Measurements from ENCODE around the gene DUOXA2.

DNA sequence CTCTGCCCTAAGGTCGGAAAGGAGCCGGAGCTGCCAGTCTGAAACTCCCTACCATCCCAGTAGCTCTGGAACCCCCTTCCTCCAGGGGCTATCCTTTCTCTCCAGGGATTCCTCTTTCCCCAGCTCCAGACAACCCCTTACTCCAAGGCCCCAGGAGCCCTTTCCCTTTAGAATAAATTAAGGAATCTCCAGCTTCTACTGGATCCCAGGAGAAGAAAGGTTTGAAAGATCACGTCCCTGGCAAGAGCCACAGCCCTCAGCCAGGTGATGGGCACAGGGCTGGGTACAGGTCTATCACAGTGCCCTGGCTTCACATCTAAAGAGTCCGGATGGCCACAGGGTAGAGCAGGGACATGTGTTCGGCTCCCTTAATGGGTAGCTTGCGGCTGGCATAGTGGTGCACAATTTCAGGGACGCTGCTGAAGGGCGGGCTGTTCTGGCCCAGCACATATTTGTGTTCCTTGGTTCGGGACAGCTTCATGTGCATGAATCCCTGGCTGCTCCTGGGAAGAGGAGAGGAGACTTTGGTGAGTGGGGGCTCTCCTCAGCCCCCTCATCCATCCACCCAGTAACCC lies 53.6 kb downstream of the DUOXA2 start:
- TF ChIP-seq, protein P1, sequence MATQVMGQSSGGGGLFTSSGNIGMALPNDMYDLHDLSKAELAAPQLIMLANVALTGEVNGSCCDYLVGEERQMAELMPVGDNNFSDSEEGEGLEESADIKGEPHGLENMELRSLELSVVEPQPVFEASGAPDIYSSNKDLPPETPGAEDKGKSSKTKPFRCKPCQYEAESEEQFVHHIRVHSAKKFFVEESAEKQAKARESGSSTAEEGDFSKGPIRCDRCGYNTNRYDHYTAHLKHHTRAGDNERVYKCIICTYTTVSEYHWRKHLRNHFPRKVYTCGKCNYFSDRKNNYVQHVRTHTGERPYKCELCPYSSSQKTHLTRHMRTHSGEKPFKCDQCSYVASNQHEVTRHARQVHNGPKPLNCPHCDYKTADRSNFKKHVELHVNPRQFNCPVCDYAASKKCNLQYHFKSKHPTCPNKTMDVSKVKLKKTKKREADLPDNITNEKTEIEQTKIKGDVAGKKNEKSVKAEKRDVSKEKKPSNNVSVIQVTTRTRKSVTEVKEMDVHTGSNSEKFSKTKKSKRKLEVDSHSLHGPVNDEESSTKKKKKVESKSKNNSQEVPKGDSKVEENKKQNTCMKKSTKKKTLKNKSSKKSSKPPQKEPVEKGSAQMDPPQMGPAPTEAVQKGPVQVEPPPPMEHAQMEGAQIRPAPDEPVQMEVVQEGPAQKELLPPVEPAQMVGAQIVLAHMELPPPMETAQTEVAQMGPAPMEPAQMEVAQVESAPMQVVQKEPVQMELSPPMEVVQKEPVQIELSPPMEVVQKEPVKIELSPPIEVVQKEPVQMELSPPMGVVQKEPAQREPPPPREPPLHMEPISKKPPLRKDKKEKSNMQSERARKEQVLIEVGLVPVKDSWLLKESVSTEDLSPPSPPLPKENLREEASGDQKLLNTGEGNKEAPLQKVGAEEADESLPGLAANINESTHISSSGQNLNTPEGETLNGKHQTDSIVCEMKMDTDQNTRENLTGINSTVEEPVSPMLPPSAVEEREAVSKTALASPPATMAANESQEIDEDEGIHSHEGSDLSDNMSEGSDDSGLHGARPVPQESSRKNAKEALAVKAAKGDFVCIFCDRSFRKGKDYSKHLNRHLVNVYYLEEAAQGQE (tag by site-specific recombination; IDR thresholded peaks at IDR 0.05): no peak
- TF ChIP-seq, protein P2, sequence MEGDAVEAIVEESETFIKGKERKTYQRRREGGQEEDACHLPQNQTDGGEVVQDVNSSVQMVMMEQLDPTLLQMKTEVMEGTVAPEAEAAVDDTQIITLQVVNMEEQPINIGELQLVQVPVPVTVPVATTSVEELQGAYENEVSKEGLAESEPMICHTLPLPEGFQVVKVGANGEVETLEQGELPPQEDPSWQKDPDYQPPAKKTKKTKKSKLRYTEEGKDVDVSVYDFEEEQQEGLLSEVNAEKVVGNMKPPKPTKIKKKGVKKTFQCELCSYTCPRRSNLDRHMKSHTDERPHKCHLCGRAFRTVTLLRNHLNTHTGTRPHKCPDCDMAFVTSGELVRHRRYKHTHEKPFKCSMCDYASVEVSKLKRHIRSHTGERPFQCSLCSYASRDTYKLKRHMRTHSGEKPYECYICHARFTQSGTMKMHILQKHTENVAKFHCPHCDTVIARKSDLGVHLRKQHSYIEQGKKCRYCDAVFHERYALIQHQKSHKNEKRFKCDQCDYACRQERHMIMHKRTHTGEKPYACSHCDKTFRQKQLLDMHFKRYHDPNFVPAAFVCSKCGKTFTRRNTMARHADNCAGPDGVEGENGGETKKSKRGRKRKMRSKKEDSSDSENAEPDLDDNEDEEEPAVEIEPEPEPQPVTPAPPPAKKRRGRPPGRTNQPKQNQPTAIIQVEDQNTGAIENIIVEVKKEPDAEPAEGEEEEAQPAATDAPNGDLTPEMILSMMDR (tag by site-specific recombination; IDR thresholded peaks at IDR 0.05): no peak
- no peak for TF ChIP-seq TCF7L2 (IDR thresholded peaks at IDR 0.05; ENCODE audit: borderline replicate concordance, low read depth, low read length)
- TF ChIP-seq, protein P3, sequence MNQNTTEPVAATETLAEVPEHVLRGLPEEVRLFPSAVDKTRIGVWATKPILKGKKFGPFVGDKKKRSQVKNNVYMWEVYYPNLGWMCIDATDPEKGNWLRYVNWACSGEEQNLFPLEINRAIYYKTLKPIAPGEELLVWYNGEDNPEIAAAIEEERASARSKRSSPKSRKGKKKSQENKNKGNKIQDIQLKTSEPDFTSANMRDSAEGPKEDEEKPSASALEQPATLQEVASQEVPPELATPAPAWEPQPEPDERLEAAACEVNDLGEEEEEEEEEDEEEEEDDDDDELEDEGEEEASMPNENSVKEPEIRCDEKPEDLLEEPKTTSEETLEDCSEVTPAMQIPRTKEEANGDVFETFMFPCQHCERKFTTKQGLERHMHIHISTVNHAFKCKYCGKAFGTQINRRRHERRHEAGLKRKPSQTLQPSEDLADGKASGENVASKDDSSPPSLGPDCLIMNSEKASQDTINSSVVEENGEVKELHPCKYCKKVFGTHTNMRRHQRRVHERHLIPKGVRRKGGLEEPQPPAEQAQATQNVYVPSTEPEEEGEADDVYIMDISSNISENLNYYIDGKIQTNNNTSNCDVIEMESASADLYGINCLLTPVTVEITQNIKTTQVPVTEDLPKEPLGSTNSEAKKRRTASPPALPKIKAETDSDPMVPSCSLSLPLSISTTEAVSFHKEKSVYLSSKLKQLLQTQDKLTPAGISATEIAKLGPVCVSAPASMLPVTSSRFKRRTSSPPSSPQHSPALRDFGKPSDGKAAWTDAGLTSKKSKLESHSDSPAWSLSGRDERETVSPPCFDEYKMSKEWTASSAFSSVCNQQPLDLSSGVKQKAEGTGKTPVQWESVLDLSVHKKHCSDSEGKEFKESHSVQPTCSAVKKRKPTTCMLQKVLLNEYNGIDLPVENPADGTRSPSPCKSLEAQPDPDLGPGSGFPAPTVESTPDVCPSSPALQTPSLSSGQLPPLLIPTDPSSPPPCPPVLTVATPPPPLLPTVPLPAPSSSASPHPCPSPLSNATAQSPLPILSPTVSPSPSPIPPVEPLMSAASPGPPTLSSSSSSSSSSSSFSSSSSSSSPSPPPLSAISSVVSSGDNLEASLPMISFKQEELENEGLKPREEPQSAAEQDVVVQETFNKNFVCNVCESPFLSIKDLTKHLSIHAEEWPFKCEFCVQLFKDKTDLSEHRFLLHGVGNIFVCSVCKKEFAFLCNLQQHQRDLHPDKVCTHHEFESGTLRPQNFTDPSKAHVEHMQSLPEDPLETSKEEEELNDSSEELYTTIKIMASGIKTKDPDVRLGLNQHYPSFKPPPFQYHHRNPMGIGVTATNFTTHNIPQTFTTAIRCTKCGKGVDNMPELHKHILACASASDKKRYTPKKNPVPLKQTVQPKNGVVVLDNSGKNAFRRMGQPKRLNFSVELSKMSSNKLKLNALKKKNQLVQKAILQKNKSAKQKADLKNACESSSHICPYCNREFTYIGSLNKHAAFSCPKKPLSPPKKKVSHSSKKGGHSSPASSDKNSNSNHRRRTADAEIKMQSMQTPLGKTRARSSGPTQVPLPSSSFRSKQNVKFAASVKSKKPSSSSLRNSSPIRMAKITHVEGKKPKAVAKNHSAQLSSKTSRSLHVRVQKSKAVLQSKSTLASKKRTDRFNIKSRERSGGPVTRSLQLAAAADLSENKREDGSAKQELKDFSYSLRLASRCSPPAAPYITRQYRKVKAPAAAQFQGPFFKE (tag by site-specific recombination; IDR thresholded peaks at IDR 0.05; ENCODE audit: borderline replicate concordance): no peak
- no peak for TF ChIP-seq ZBTB7A (tag by site-specific recombination; IDR thresholded peaks at IDR 0.05; ENCODE audit: low read depth)
- TF ChIP-seq ZNF132 (tag by site-specific recombination; IDR thresholded peaks at IDR 0.05; ENCODE audit: borderline replicate concordance): no peak
- TF ChIP-seq, protein P4, sequence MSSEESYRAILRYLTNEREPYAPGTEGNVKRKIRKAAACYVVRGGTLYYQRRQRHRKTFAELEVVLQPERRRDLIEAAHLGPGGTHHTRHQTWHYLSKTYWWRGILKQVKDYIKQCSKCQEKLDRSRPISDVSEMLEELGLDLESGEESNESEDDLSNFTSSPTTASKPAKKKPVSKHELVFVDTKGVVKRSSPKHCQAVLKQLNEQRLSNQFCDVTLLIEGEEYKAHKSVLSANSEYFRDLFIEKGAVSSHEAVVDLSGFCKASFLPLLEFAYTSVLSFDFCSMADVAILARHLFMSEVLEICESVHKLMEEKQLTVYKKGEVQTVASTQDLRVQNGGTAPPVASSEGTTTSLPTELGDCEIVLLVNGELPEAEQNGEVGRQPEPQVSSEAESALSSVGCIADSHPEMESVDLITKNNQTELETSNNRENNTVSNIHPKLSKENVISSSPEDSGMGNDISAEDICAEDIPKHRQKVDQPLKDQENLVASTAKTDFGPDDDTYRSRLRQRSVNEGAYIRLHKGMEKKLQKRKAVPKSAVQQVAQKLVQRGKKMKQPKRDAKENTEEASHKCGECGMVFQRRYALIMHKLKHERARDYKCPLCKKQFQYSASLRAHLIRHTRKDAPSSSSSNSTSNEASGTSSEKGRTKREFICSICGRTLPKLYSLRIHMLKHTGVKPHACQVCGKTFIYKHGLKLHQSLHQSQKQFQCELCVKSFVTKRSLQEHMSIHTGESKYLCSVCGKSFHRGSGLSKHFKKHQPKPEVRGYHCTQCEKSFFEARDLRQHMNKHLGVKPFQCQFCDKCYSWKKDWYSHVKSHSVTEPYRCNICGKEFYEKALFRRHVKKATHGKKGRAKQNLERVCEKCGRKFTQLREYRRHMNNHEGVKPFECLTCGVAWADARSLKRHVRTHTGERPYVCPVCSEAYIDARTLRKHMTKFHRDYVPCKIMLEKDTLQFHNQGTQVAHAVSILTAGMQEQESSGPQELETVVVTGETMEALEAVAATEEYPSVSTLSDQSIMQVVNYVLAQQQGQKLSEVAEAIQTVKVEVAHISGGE (tag by site-specific recombination; conservative IDR thresholded peaks at IDR 0.05; ENCODE audit: low read depth): no peak
- TF ChIP-seq ZNF274 (IDR thresholded peaks at IDR 0.05; ENCODE audit: low read length): no peak
- no peak for TF ChIP-seq ZNF274 (tag by site-specific recombination; IDR thresholded peaks at IDR 0.05; ENCODE audit: borderline replicate concordance)
- no peak for TF ChIP-seq PRDM1 (tag by site-specific recombination; IDR thresholded peaks at IDR 0.05)
- TF ChIP-seq ZNF623 (tag by site-specific recombination; IDR thresholded peaks at IDR 0.05): no peak
- TF ChIP-seq ZFP37 (tag by site-specific recombination; IDR thresholded peaks at IDR 0.05): no peak
- no peak for TF ChIP-seq ZNF530 (tag by site-specific recombination; IDR thresholded peaks at IDR 0.05; ENCODE audit: low read depth)
- no peak for TF ChIP-seq ZIC2 (tag by site-specific recombination; IDR thresholded peaks at IDR 0.05)
- TF ChIP-seq ZNF768 (tag by site-specific recombination; IDR thresholded peaks at IDR 0.05): no peak

Data from HEK293 (cell line).